ENCODE measurements around the gene FYTTD1.

FYTTD1 gene

GRCh38 chr3:197736491-197737318, 13.0 kb upstream of the FYTTD1 start, which contains the start of gene RUBCN:
Gene RUBCN (minus strand): TSS chr3:197736904. CDS start chr3:197736719, 185 bp downstream.
- peak; percentile 86 for DNase-seq (ENCODE audit: low spot score)
- FAIRE-seq: peak; percentile 25

GRCh38 chr3:197737319-197737649, 12.4 kb upstream of the FYTTD1 start:
- FAIRE-seq: no peak

GRCh38 chr3:197737749-197738462, 11.8 kb upstream of the FYTTD1 start:
- FAIRE-seq (no peak), DNase-seq (ENCODE audit: low spot score) (no peak)

More at GRCh38 chr3:197737319-197737649, 12.4 kb upstream of the FYTTD1 start:
- no peak for DNase-seq (ENCODE audit: low spot score)

- no peak for DNase-seq (ENCODE audit: low spot score)
- FAIRE-seq: no peak
Observed at GRCh38 chr3:197742787-197743186, 6.9 kb upstream of the FYTTD1 start.

GRCh38 chr3:197746209-197746608, 3.5 kb upstream of the FYTTD1 start:
- no peak for DNase-seq (ENCODE audit: low spot score)
- FAIRE-seq: no peak

GRCh38 chr3:197746801-197747237, 2.9 kb upstream of the FYTTD1 start:
- DNase-seq (ENCODE audit: low spot score) (no peak), FAIRE-seq (no peak)

- FAIRE-seq: no peak
- no peak for DNase-seq (ENCODE audit: low spot score)
Observed at GRCh38 chr3:197748597-197749314, 927 bp upstream of the FYTTD1 start.

- DNase-seq (ENCODE audit: low spot score): no peak
- FAIRE-seq: no peak
Observed at GRCh38 chr3:197749315-197749600, 425 bp upstream of the FYTTD1 start.

- DNase-seq (ENCODE audit: low spot score) (peak; percentile 40), FAIRE-seq (no peak)
Observed at GRCh38 chr3:197750396-197750831, 731 bp downstream of the FYTTD1 start.

GRCh38 chr3:197750858-197751737, 1.4 kb downstream of the FYTTD1 start:
- DNase-seq (ENCODE audit: low spot score) (peak; percentile 18), FAIRE-seq (no peak)

- FAIRE-seq (no peak), DNase-seq (ENCODE audit: low spot score) (no peak)
Observed at GRCh38 chr3:197752107-197752506, 2.4 kb downstream of the FYTTD1 start.

- FAIRE-seq: no peak
Observed at GRCh38 chr3:197753263-197753662, 3.6 kb downstream of the FYTTD1 start.

GRCh38 chr3:197756704-197757103, 7.0 kb downstream of the FYTTD1 start:
- FAIRE-seq: no peak

More at GRCh38 chr3:197753263-197753662, 3.6 kb downstream of the FYTTD1 start:
- no peak for DNase-seq (ENCODE audit: low spot score)

GRCh38 chr3:197758512-197758911, 8.8 kb downstream of the FYTTD1 start:
- DNase-seq (ENCODE audit: low spot score): no peak
- no peak for FAIRE-seq

More at GRCh38 chr3:197756704-197757103, 7.0 kb downstream of the FYTTD1 start:
- DNase-seq (ENCODE audit: low spot score): no peak

GRCh38 chr3:197761784-197762183, 12.1 kb downstream of the FYTTD1 start:
- FAIRE-seq (no peak), DNase-seq (ENCODE audit: low spot score) (no peak)

- no peak for DNase-seq (ENCODE audit: low spot score)
- no peak for FAIRE-seq
Observed at GRCh38 chr3:197775317-197775716, 25.6 kb downstream of the FYTTD1 start.

GRCh38 chr3:197782230-197782629, 32.5 kb downstream of the FYTTD1 start:
- DNase-seq (ENCODE audit: low spot score) (no peak), FAIRE-seq (no peak)

- DNase-seq (ENCODE audit: low spot score): no peak
- FAIRE-seq: no peak
Observed at GRCh38 chr3:197784019-197784585, 34.4 kb downstream of the FYTTD1 start.

GRCh38 chr3:197787412-197787811, 37.7 kb downstream of the FYTTD1 start:
- DNase-seq (ENCODE audit: low spot score): no peak
- FAIRE-seq: no peak

- FAIRE-seq (no peak), DNase-seq (ENCODE audit: low spot score) (no peak)
Observed at GRCh38 chr3:197789309-197789708, 39.6 kb downstream of the FYTTD1 start.

GRCh38 chr3:197790033-197790432, 40.4 kb downstream of the FYTTD1 start:
- DNase-seq (ENCODE audit: low spot score) (no peak), FAIRE-seq (no peak)
